Transverse colon (tissue), 4 donors: ENCODE data around the gene HDLBP. TPM values are rescaled to one million over a fixed set of nuclear protein-coding genes. Genes with fewer than 3 reads are reported as not detected.

ENCODE experiments used
- DNase-seq: peaks from one replicate; pipeline ENCODE4 v3.0.0-alpha.2; 2019
- H3K27ac ChIP-seq, 4 donors: fragments of 200-600 bp; sonication (generic); 2 replicates each; pipeline ENCODE4 v1.5.1; 2016 to 2018; ENCODE audit warnings: inconsistent platforms in 4 of 4
- H3K27me3 ChIP-seq: fragments of 200-600 bp; sonication (generic); 2 replicates; pipeline ENCODE4 v1.5.1; 2017; ENCODE audit warnings: inconsistent platforms
- H3K36me3 ChIP-seq, 4 donors: fragments of 200-600 bp; sonication (generic); 2 replicates each; pipeline ENCODE4 v1.5.1; 2017 to 2019; ENCODE audit warnings: inconsistent platforms in 4 of 4
- H3K4me1 ChIP-seq, 4 donors: fragments of 200-600 bp; sonication (generic); 2 replicates each; pipeline ENCODE4 v1.5.1; 2017 to 2020; ENCODE audit warnings: inconsistent platforms in 4 of 4
- H3K4me3 ChIP-seq, 4 donors: fragments of 200-600 bp; sonication (generic); 1 replicate in 1 of 4; 2 replicates in 3 of 4; pipeline versions ENCODE4 v1.5.1 to v1.6.1; 2017 to 2019; ENCODE audit warnings: inconsistent platforms in 4 of 4
- H3K9me3 ChIP-seq, 2 donors: fragments of 200-600 bp; sonication (generic); 2 replicates each; pipeline ENCODE4 v1.5.1; 2017 to 2019; ENCODE audit warnings: inconsistent platforms in 2 of 2
- CTCF ChIP-seq, 5 experiments: fragments of 200-600 bp in 3 of 5; fragments of 450-650 bp in 2 of 5; sonication (generic) in 3 of 5; IDR thresholded peaks; 1 replicate in 2 of 5; 2 replicates in 3 of 5; pipeline ENCODE4 v1.5.1; 2016 to 2017; ENCODE audit warnings: antibody characterized with exemption in 5 of 5, inconsistent platforms in 3 of 5, mild to moderate bottlenecking in 2 of 5, moderate library complexity in 1 of 5
- EP300 ChIP-seq: sonication (generic); formaldehyde crosslinking; IDR thresholded peaks from one replicate; pipeline ENCODE4 v1.6.1; 2017; ENCODE audit warnings: antibody characterized with exemption, low read depth
- POLR2A ChIP-seq: fragments of 450-650 bp; IDR thresholded peaks from one replicate; pipeline ENCODE4 v1.6.1; 2016; ENCODE audit warnings: antibody characterized with exemption, mild to moderate bottlenecking, moderate library complexity
- POLR2AphosphoS5 ChIP-seq, 3 donors: sonication (generic); formaldehyde crosslinking; IDR thresholded peaks; one replicate each; pipeline ENCODE4 v1.6.1; 2016; ENCODE audit warnings: antibody characterized with exemption in 3 of 3
- WGBS, 2 donors: methylation state at CpG; one replicate each; pipeline ENCODE4 v1.1.5; 2018; ENCODE audit warnings: low coverage in 1 of 2; 5-methylcytosine and 5-hydroxymethylcytosine counted together
- in situ Hi-C, 4 donors: fragments of 200-750 bp; cut with MboI; loops; one replicate each; pipeline versions ENCODE4 v1.15.0 to v1.15.1; 2017; ENCODE audit warnings: low sequenced_read_pairs in 3 of 4, low pct_ligation_motif_present in 1 of 4, low pct_unique_long_range_greater_than_20kb in 1 of 4
- intact Hi-C: fragments of 100-400 bp; cut with DNase I; formaldehyde crosslinking; loops from one replicate; pipeline ENCODE4 v1.15.1; 2023; ENCODE audit warnings: low total_unique reads
- total RNA-seq, 4 donors: library from RNA; depleted of rRNA; stranded (reverse); fragments of >200 nt; gene quantifications; one replicate each; pipeline ENCODE4 v1.1.0, GENCODE V29; 2016

Gene HDLBP
- total RNA-seq, 4 donors from 2014 or later, result 168 to 1,885 (median 314) TPM

DNA sequence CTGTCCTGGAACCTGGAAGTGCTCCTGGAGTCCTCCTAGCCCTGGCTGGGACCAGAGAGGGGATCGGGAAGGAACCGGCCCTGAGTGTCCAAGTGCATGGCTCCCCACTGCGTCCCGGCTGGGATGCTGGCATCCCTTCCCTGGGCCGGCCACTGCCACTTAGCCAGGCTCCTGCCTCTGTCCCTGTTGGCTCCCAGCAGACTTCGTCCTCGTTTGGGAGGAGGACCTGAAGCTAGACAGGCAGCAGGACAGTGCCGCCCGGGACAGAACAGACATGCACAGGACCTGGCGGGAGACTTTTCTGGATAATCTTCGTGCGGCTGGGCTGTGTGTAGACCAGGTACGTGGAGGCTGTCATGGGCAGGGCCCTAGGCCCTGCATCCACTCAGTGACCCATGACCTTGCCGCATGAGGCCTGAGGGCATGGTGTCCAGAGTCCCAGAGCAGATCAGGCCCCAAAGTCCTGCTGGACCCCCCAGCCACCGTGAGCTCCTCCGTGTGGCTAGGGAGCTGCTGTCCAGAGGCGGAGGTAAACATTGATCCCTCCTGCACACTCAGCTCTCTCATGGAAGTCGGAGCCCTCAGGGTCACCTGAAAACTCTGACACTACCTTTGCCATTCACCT lies 119.9 kb downstream of the HDLBP start:
- no peak for DNase-seq
- WGBS, 2 donors, result 86% methylated on average over 18 of the region's 18 CpGs; no CpG with 5 or more reads in 1 of the 2 donors
- Histone ChIP-seq H3K27ac (peak overlapping the region in 1 of 4 donors; percentile 17), H3K27me3 (no peaks in the 10 kb centered on the region), H3K9me3 (no peaks in the 10 kb centered on the region), H3K4me3 (no peak overlapping the region), H3K36me3 (no peaks in the 10 kb centered on the region), H3K4me1 (no peaks in the 10 kb centered on the region)
- in situ Hi-C loops, result no loop called here
- intact Hi-C loops, result no loop called here
- TF ChIP-seq POLR2AphosphoS5 (IDR thresholded peaks at IDR 0.05) (no peak), CTCF (IDR thresholded peaks at IDR 0.05) (no peak), EP300 (no peak), POLR2A (no peak)

DNA sequence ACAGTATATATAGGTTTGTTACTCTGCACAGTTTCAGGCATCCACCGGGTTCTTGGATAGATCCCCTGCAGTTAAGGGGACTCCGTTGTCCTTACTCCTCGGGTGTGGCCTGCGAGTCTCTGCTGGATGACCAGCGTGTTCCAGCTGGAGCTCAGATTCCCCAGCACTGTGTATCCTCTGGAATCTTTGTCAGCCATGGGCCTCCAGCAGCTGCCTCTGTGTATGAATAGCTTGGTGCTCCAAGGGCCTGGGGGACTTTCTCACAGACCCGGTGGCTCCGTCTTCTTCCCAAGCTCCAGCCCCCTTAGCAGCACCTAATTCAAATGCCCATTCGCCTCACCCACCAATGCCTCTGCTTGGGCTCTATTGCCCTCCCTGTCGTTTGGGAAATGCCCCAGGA lies 120.7 kb downstream of the HDLBP start:
- TF ChIP-seq POLR2AphosphoS5 (IDR thresholded peaks at IDR 0.05), result no peak
- TF ChIP-seq CTCF (IDR thresholded peaks at IDR 0.05), result no peak
- TF ChIP-seq POLR2A, result no peak
- no peak for TF ChIP-seq EP300
- no peak for DNase-seq
- Histone ChIP-seq H3K36me3 (no peaks in the 10 kb centered on the region), H3K9me3 (no peaks in the 10 kb centered on the region), H3K4me1 (no peaks in the 10 kb centered on the region), H3K27me3 (no peaks in the 10 kb centered on the region), H3K27ac (no peak overlapping the region), H3K4me3 (no peak overlapping the region)
- 56 to 81% methylated on average over 3 to 9 of the region's 9 CpGs for WGBS, 2 donors
- in situ Hi-C loops (no loop called here), intact Hi-C loops (no loop called here)

DNA sequence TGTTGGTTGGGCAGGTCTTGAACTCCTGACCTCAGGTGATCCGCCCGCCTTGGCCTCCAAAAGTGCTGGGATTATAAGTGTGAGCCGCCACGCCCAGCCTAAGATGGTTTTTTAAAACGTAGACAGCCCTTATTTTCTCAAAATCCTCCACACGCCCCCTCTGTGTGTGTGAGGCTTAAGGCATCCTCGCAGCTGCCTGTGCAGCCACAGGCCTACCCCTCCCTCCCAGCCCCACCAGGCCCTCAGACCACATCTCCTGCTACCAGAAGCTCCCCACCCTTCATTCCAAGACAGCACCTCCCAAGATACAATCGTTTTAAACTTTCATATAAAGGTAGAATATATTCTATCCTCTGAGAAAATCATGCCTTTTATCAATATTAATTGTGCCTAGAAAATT lies 122.2 kb downstream of the HDLBP start:
- intact Hi-C loops (no loop called here), in situ Hi-C loops (no loop called here)
- DNase-seq, result no peak
- Histone ChIP-seq H3K36me3 (no peaks in the 10 kb centered on the region), H3K9me3 (no peaks in the 10 kb centered on the region), H3K27me3 (no peaks in the 10 kb centered on the region), H3K4me1 (no peaks in the 10 kb centered on the region), H3K4me3 (no peak overlapping the region), H3K27ac (no peak overlapping the region)
- WGBS, 2 donors, result 75 to 80% methylated on average over 1 to 8 of the region's 8 CpGs
- TF ChIP-seq CTCF (IDR thresholded peaks at IDR 0.05), result no peak
- TF ChIP-seq POLR2A, result no peak
- TF ChIP-seq EP300, result no peak

DNA sequence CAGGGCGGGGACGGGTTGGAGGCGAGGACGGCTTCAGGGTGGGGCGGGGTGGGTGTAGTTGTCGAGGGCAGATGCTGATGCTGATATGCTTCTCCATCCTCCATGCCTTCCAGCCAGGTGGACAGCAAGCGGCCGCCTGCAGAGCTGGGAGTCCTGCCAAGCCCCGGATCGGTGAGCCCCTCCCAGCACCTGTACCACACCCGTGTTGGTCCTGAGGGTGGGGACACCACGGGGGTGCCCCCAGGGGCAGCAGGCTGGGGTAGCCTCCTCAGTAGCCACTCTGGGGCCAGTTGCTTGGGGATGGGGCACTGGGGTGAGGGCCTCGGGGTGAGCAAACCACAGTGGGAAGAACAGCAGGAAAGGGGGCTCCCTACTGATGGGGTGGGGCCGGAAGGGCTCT lies 124.4 kb downstream of the HDLBP start:
- 40% methylated on average over 4 of the region's 14 CpGs; no CpG with 5 or more reads in 1 of the 2 donors for WGBS, 2 donors
- in situ Hi-C loops (no loop called here), intact Hi-C loops (no loop called here)
- TF ChIP-seq POLR2A (no peak), EP300 (no peak), POLR2AphosphoS5 (IDR thresholded peaks at IDR 0.05) (no peak), CTCF (IDR thresholded peaks at IDR 0.05) (no peak)
- no peaks in the 10 kb centered on the region for H3K27me3 ChIP-seq
- H3K4me1 ChIP-seq, result peaks cover 0 to 3% (median 0%) of the 10 kb centered on the region in 4 donors
- no peaks in the 10 kb centered on the region for H3K9me3 ChIP-seq
- H3K27ac ChIP-seq, result peak overlapping the region in 2 of 4 donors; percentile 43 to 78
- H3K4me3 ChIP-seq, result no peak overlapping the region
- peak; percentile 49 for DNase-seq
- no peaks in the 10 kb centered on the region for H3K36me3 ChIP-seq
